Glutamatergic neuron (in vitro differentiated cells): ENCODE results near the gene MRC1. TPM values are rescaled to one million over a fixed set of nuclear protein-coding genes. Genes with fewer than 3 reads are reported as not detected.

Experiments
- DNase-seq: peaks from one replicate; pipeline ENCODE4 v3.0.0; 2022
- H3K27ac Mint-ChIP-seq: one replicate; pipeline ENCODE4 v1.8.0; 2020; ENCODE audit warnings: mild to moderate bottlenecking, mixed read lengths, inconsistent platforms; ENCODE audit not compliant: unreplicated experiment
- H3K27me3 Mint-ChIP-seq: one replicate; pipeline ENCODE4 v1.8.0; 2020; ENCODE audit warnings: mild to moderate bottlenecking, moderate library complexity, mixed read lengths, inconsistent platforms; ENCODE audit not compliant: unreplicated experiment
- H3K36me3 Mint-ChIP-seq: one replicate; pipeline ENCODE4 v1.8.0; 2020; ENCODE audit warnings: mild to moderate bottlenecking, mixed read lengths, inconsistent platforms; ENCODE audit not compliant: unreplicated experiment
- H3K4me1 Mint-ChIP-seq: one replicate; pipeline ENCODE4 v1.8.0; 2020; ENCODE audit warnings: mild to moderate bottlenecking, low read depth, mixed read lengths, inconsistent platforms; ENCODE audit not compliant: unreplicated experiment
- H3K4me3 Mint-ChIP-seq: one replicate; pipeline ENCODE4 v1.8.0; 2020; ENCODE audit warnings: mild to moderate bottlenecking, mixed read lengths, inconsistent platforms; ENCODE audit not compliant: unreplicated experiment
- H3K9me3 Mint-ChIP-seq: one replicate; pipeline ENCODE4 v1.8.0; 2020; ENCODE audit warnings: mild to moderate bottlenecking, moderate library complexity, mixed read lengths, inconsistent platforms; ENCODE audit not compliant: unreplicated experiment
- CTCF ChIP-seq: fragments of 200-600 bp; sonication (generic); IDR thresholded peaks from one replicate; pipeline ENCODE4 v1.5.0; 2021; ENCODE audit not compliant: partially characterized antibody, unreplicated experiment
- total RNA-seq: library from RNA; stranded (reverse); fragmentation: NEBNext Ultra II Directional; extraction: Animal tissue kit (Norgen Biotek cat#: 25700); gene quantifications from one replicate; pipeline ENCODE4 v1.2.1, GENCODE V29; 2021; ENCODE audit not compliant: unreplicated experiment

The MRC1 gene
- total RNA-seq, 1 donor from 2014 or later: 7.9 TPM

- Mint-ChIP-seq H3K4me1 (no peaks in the 10 kb centered on the region), H3K27ac (no peak overlapping the region), H3K36me3 (no peaks in the 10 kb centered on the region), H3K9me3 (no peaks in the 10 kb centered on the region), H3K27me3 (no peaks in the 10 kb centered on the region), H3K4me3 (no peak overlapping the region)
- no peak for TF ChIP-seq CTCF
- no peak for DNase-seq
These were observed 6.2 kb upstream of the MRC1 start for GRCh38 chr10:17802976-17803375.

GRCh38 chr10:17805330-17805729 lies 3.8 kb upstream of the MRC1 start:
- Mint-ChIP-seq H3K27ac (no peak overlapping the region), H3K4me1 (no peaks in the 10 kb centered on the region)

GRCh38 chr10:17805921-17806577 lies 3.1 kb upstream of the MRC1 start:
- Mint-ChIP-seq H3K27me3 (no peaks in the 10 kb centered on the region), H3K27ac (no peak overlapping the region), H3K4me1 (no peaks in the 10 kb centered on the region), H3K36me3 (no peaks in the 10 kb centered on the region), H3K4me3 (no peak overlapping the region), H3K9me3 (peaks cover 3% of the 10 kb centered on the region)
- DNase-seq: no peak
- TF ChIP-seq CTCF: no peak

More at GRCh38 chr10:17805330-17805729, 3.8 kb upstream of the MRC1 start:
- peaks cover 3% of the 10 kb centered on the region for H3K9me3 Mint-ChIP-seq
- no peak for TF ChIP-seq CTCF
- DNase-seq: no peak
- no peak overlapping the region for H3K4me3 Mint-ChIP-seq
- H3K36me3 Mint-ChIP-seq: no peaks in the 10 kb centered on the region
- no peaks in the 10 kb centered on the region for H3K27me3 Mint-ChIP-seq

DNA sequence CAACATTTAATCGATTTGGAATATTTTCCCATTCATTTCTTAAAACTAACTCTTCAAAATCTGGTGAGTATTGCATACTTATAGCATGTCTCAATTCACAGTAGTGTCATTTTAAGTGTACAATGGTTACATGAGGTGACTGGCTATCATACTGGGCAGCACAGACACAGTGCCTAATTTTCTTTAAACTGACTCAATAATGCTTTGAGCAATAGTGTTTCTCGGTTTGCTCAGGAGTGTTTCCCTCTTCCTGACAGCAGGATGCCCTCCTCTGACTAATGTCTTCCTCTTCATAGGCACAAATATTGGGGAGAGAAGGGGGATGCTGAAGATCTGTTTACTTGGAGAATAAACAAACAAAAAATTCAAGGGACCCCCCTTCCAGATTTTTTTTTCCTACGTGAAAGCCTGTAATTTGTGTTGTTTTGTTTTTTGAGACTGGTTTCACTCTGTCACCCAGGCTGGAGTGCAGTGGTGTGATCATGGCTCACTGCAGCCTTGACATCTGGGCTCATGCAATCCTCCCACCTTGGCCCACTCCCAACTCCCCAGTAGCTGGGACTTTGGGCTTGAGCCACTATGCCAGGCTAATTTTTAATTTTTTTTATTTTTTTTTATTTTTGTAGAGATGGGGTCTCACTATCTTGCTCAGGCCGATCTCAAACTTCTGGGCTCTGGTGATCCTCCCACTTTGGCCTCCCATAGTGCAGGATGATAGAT lies 2.2 kb downstream of the MRC1 start:
- H3K4me3 Mint-ChIP-seq: no peak overlapping the region
- no peaks in the 10 kb centered on the region for H3K4me1 Mint-ChIP-seq
- no peak for DNase-seq
- TF ChIP-seq CTCF: no peak
- H3K9me3 Mint-ChIP-seq: peaks cover 3% of the 10 kb centered on the region
- H3K27ac Mint-ChIP-seq: no peak overlapping the region
- no peaks in the 10 kb centered on the region for H3K27me3 Mint-ChIP-seq
- H3K36me3 Mint-ChIP-seq: no peaks in the 10 kb centered on the region

GRCh38 chr10:17814973-17815372 lies 5.8 kb downstream of the MRC1 start:
- no peaks in the 10 kb centered on the region for H3K27me3 Mint-ChIP-seq
- DNase-seq: no peak
- no peaks in the 10 kb centered on the region for H3K9me3 Mint-ChIP-seq
- H3K4me3 Mint-ChIP-seq: no peak overlapping the region
- H3K27ac Mint-ChIP-seq: no peak overlapping the region
- H3K4me1 Mint-ChIP-seq: no peaks in the 10 kb centered on the region
- no peaks in the 10 kb centered on the region for H3K36me3 Mint-ChIP-seq
- no peak for TF ChIP-seq CTCF
